A549 (cell line): ENCODE data around the gene SIDT1. TPM values are rescaled to one million over a fixed set of nuclear protein-coding genes. Genes with fewer than 3 reads are reported as not detected.

Source experiments
- ATAC-seq, 2 experiments: fragments of 200-7000 bp in 1 of 2; fragments of >200 bp in 1 of 2; cut with Nextera tagmentation in 1 of 2; cut with Tn5 transposase in 1 of 2; 3 replicates each; pipeline versions ENCODE4 v1.8.0 to v1.9.1; 2018 to 2020; ENCODE audit warnings: mild to moderate bottlenecking in 1 of 2, moderate library complexity in 1 of 2
- CTCF ChIA-PET: fragments of 300-600 bp; sonication (Branson Sonifier 250); formaldehyde crosslinking; extraction: SDS; loops from one replicate; lab custom pipeline; 2021; ENCODE audit warnings: antibody characterized with exemption, inconsistent platforms; lab: Yijun Ruan, JAX
- POLR2A ChIA-PET: fragments of 350-600 bp; formaldehyde crosslinking; extraction: SDS; loops from one replicate; lab custom pipeline; 2021; ENCODE audit warnings: antibody characterized with exemption, inconsistent platforms; lab: Yijun Ruan, JAX
- DNase-seq, 2 experiments: peaks; one replicate each; pipeline versions ENCODE4 v3.0.0 to v3.0.0-alpha.2; 2011 to 2016; ENCODE audit warnings: low read depth in 1 of 2, low spot score in 1 of 2
- FAIRE-seq: peaks from 2 replicates; lab custom pipeline; 2011; peaks lifted over from hg19 to GRCh38; lab: Jason Lieb, UNC
- H3K27ac ChIP-seq, 2 experiments: fragments of >200 bp; sonication (Bioruptor Twin); formaldehyde crosslinking; 3 replicates each; pipeline ENCODE4 v1.5.1; 2016 to 2017
- H3K4me1 ChIP-seq: fragments of >200 bp; sonication (Bioruptor Twin); formaldehyde crosslinking; 3 replicates; pipeline ENCODE4 v1.6.1; 2016
- H3K4me2 ChIP-seq: fragments of >200 bp; sonication (Bioruptor Twin); formaldehyde crosslinking; 3 replicates; pipeline ENCODE4 v1.6.1; 2016
- H3K4me3 ChIP-seq: fragments of >200 bp; sonication (Bioruptor Twin); formaldehyde crosslinking; 3 replicates; pipeline ENCODE4 v1.5.1; 2016
- H3K9me3 ChIP-seq: fragments of >200 bp; sonication (Bioruptor Twin); formaldehyde crosslinking; 3 replicates; pipeline ENCODE4 v1.6.1; 2016
- ATOH8 ChIP-seq: fragments of 250-450 bp; sonication (Bioruptor Pico); IDR thresholded peaks from 2 replicates; pipeline ENCODE4 v1.5.0; 2020; ENCODE audit warnings: low read depth, mild to moderate bottlenecking, moderate library complexity
- BCL3 ChIP-seq: fragments of >200 bp; sonication (Bioruptor Twin); formaldehyde crosslinking; IDR thresholded peaks from 3 replicates; pipeline ENCODE4 v1.6.1; 2016
- CEBPB ChIP-seq, 2 experiments: fragments of >200 bp in 1 of 2; sonication (Bioruptor Twin) in 1 of 2; formaldehyde crosslinking in 1 of 2; IDR thresholded peaks; 2 replicates each; pipeline ENCODE4 v1.6.1; 2012 to 2016
- CHD2 ChIP-seq: fragments of 150-350 bp; IDR thresholded peaks from 2 replicates; pipeline ENCODE4 v1.6.1; 2014; ENCODE audit warnings: low read length; ENCODE audit not compliant: partially characterized antibody
- CHD4 ChIP-seq: fragments of 200-600 bp; sonication (generic); IDR thresholded peaks from 2 replicates; pipeline ENCODE4 v1.6.1; 2016; ENCODE audit warnings: antibody characterized with exemption, mild to moderate bottlenecking, borderline replicate concordance
- ESRRA ChIP-seq: fragments of 150-350 bp; IDR thresholded peaks from 2 replicates; pipeline ENCODE4 v1.6.1; 2014; ENCODE audit warnings: mild to moderate bottlenecking, low read length, borderline replicate concordance
- FOSB ChIP-seq: fragments of 250-450 bp; sonication (Bioruptor Pico); IDR thresholded peaks from 2 replicates; pipeline ENCODE4 v1.5.0; 2020; ENCODE audit warnings: mild to moderate bottlenecking, moderate library complexity
- FOSL2 ChIP-seq, 2 experiments: fragments of 450-650 bp in 1 of 2; fragments of >200 bp in 1 of 2; sonication (Bioruptor Twin) in 1 of 2; formaldehyde crosslinking; IDR thresholded peaks; 2 replicates each; pipeline versions ENCODE4 v1.5.0 to v1.6.1; 2016 to 2020; ENCODE audit warnings: mild to moderate bottlenecking in 1 of 2, moderate library complexity in 1 of 2
- GATA3 ChIP-seq: IDR thresholded peaks from 2 replicates; pipeline ENCODE4 v1.6.1; 2012; ENCODE audit warnings: borderline replicate concordance
- HES2 ChIP-seq: fragments of >200 bp; sonication (Bioruptor Twin); formaldehyde crosslinking; IDR thresholded peaks from 2 replicates; pipeline ENCODE4 v1.6.1; 2016
- HMGXB4 ChIP-seq: fragments of 250-450 bp; sonication (Bioruptor Pico); IDR thresholded peaks from 2 replicates; pipeline ENCODE4 v1.5.0; 2021; ENCODE audit warnings: mild to moderate bottlenecking, moderate library complexity, borderline replicate concordance
- HOXB13 ChIP-seq: fragments of 250-450 bp; sonication (Bioruptor Pico); IDR thresholded peaks from 2 replicates; pipeline ENCODE4 v1.5.0; 2020; ENCODE audit warnings: low read depth, mild to moderate bottlenecking, moderate library complexity
- HOXB5 ChIP-seq: fragments of 250-450 bp; sonication (Bioruptor Pico); IDR thresholded peaks from 2 replicates; pipeline ENCODE4 v1.5.0; 2020; ENCODE audit warnings: mild to moderate bottlenecking, moderate library complexity
- MAZ ChIP-seq: fragments of 150-350 bp; IDR thresholded peaks from 2 replicates; pipeline ENCODE4 v1.6.1; 2014; ENCODE audit warnings: antibody characterized with exemption, low read depth, low read length, borderline replicate concordance
- MYC ChIP-seq: IDR thresholded peaks from 2 replicates; pipeline ENCODE4 v1.6.1; 2012; ENCODE audit warnings: mild to moderate bottlenecking, inconsistent platforms, low read length, improper control_type of control experiment, borderline replicate concordance
- NPAS2 ChIP-seq: fragments of 250-450 bp; sonication (Bioruptor Pico); IDR thresholded peaks from 2 replicates; pipeline ENCODE4 v1.8.0; 2022; ENCODE audit warnings: mild to moderate bottlenecking, moderate library complexity, borderline replicate concordance
- NR3C1 ChIP-seq: fragments of >200 bp; sonication (Bioruptor Twin); formaldehyde crosslinking; IDR thresholded peaks from 3 replicates; pipeline ENCODE4 v1.6.1; 2017
- PBX3 ChIP-seq: IDR thresholded peaks from 2 replicates; pipeline ENCODE4 v1.6.1; 2012
- PHF8 ChIP-seq: fragments of 200-600 bp; sonication (generic); IDR thresholded peaks from 2 replicates; pipeline ENCODE4 v1.6.1; 2016; ENCODE audit warnings: low read depth, mild to moderate bottlenecking, antibody characterized with exemption, moderate library complexity, borderline replicate concordance
- POLR2A ChIP-seq: IDR thresholded peaks from 2 replicates; pipeline ENCODE4 v1.6.1; 2012; ENCODE audit warnings: mild to moderate bottlenecking, low read length
- POLR2AphosphoS2 ChIP-seq: conservative IDR thresholded peaks from 2 replicates; pipeline ENCODE4 v1.6.1; 2012; ENCODE audit warnings: low read length, improper control_type of control experiment, inconsistent platforms
- RNF2 ChIP-seq: fragments of 200-600 bp; sonication (generic); IDR thresholded peaks from 2 replicates; pipeline ENCODE4 v1.6.1; 2016; ENCODE audit warnings: low read depth, mild to moderate bottlenecking, antibody characterized with exemption, moderate library complexity, borderline replicate concordance
- USF2 ChIP-seq: fragments of 450-650 bp; IDR thresholded peaks from 2 replicates; pipeline ENCODE4 v1.6.1; 2014; ENCODE audit warnings: antibody characterized with exemption
- ZC3H11A ChIP-seq: fragments of 450-650 bp; IDR thresholded peaks from 2 replicates; pipeline ENCODE4 v1.6.1; 2014; ENCODE audit warnings: antibody characterized with exemption, mild to moderate bottlenecking
- ZFP36 ChIP-seq: fragments of 450-650 bp; IDR thresholded peaks from 2 replicates; pipeline ENCODE4 v1.6.1; 2014; ENCODE audit warnings: borderline replicate concordance; ENCODE audit not compliant: partially characterized antibody
- ZNF302 ChIP-seq: fragments of 250-450 bp; sonication (Bioruptor Pico); IDR thresholded peaks from 2 replicates; pipeline ENCODE4 v1.9.0; 2021; ENCODE audit warnings: inconsistent platforms, mild to moderate bottlenecking, moderate library complexity
- WGBS: methylation state at CpG from one replicate; pipeline ENCODE4 v1.1.6; 2017; ENCODE audit errors: missing lambda C conversion rate; 5-methylcytosine and 5-hydroxymethylcytosine counted together
- polyA plus RNA-seq, 4 experiments: library from polyadenylated mRNA; depleted of rRNA in 3 of 4; stranded (reverse); fragments of >200 nt; fragmentation: RNase III in 1 of 4; extraction: RNeasy Plus Mini Kit Qiagen cat#74134 plus additional on column Dnase treatment in 1 of 4; gene quantifications; 2 replicates in 3 of 4; 3 replicates in 1 of 4; pipeline ENCODE4 v1.2.3, GENCODE V29; 2011 to 2017
- TF ChIP-seq, protein P1 (sequence below): IDR thresholded peaks from 2 replicates; pipeline ENCODE4 v1.6.1; 2012

SIDT1 gene
- polyA plus RNA-seq, 2 of the 4 experiments (the other 2 are of a cell fraction): 0.43 to 7.5 TPM

GRCh38 chr3:113659101-113659541 lies 126.8 kb downstream of the SIDT1 start:
- ChIA-PET CTCF (interaction anchor here (1.9 to 2.1 kb wide), 2 partner anchors 16 to 77 kb away, joined by 4 to 5 read pairs; no protein-coding TSS in a partner anchor), POLR2A (no interaction called here)
- DNase-seq (no peak), FAIRE-seq (no peak), ATAC-seq (no peak)
- Histone ChIP-seq H3K4me2 (no peak overlapping the region), H3K9me3 (no peaks in the 10 kb centered on the region), H3K4me1 (peaks cover 10% of the 10 kb centered on the region; the same call in 2 of the 3 replicates), H3K4me3 (no peak overlapping the region), H3K27ac (no peak overlapping the region)
- TF ChIP-seq BCL3: no peak
- no peak for TF ChIP-seq HOXB13 (CRISPR knock-in tag)
- TF ChIP-seq ESRRA: no peak
- no peak for TF ChIP-seq USF2
- no peak for TF ChIP-seq HES2
- no peak for TF ChIP-seq POLR2AphosphoS2
- no peak for TF ChIP-seq MAZ
- no peak for TF ChIP-seq ZFP36
- TF ChIP-seq HMGXB4: no peak
- no peak for TF ChIP-seq PBX3
- no peak for TF ChIP-seq PHF8
- WGBS: 92% methylated on average over 1 of the region's 1 CpG

DNA sequence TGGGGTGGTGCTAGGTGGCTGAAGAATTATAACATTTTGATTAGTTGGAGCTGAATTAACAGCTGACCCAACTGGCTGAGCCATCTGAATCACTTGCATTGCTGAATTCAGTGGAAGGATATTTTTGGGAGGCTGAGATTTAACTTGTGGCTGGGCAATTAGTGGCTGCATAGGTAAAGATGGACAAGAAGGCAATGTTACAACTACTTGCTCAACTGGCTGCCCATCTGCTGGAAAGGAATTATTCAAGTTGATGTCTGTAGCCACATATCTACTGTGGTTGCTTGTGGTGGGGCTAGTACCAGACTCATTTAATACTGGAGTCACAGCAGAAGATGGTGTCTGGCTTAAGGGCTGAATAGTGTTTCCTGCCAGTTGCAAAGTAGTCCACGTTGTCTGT lies 127.6 kb downstream of the SIDT1 start:
- FAIRE-seq (no peak), ATAC-seq (no peak), DNase-seq (no peak)
- CTCF ChIA-PET: interaction anchor here (1.9 kb wide), 1 partner anchor 76 kb away, joined by 5 read pairs; no protein-coding TSS in a partner anchor
- H3K4me2 ChIP-seq: no peak overlapping the region
- TF ChIP-seq, protein P1, sequence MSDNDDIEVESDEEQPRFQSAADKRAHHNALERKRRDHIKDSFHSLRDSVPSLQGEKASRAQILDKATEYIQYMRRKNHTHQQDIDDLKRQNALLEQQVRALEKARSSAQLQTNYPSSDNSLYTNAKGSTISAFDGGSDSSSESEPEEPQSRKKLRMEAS: no peak
- TF ChIP-seq MYC: no peak
- TF ChIP-seq, all 56 proteins: peak for 0
- Histone ChIP-seq H3K9me3 (no peaks in the 10 kb centered on the region), H3K27ac (no peak overlapping the region), H3K4me3 (no peak overlapping the region), H3K4me1 (peaks cover 10% of the 10 kb centered on the region; the same call in 2 of the 3 replicates)
- POLR2A ChIA-PET: no interaction called here
- WGBS: 44% methylated on average over 1 of the region's 1 CpG

- no peak for TF ChIP-seq NPAS2 (CRISPR knock-in tag)
- no peak for TF ChIP-seq ZC3H11A
- no peak for TF ChIP-seq CHD2
- TF ChIP-seq CHD4: no peak
- no peak for TF ChIP-seq RNF2
- no peak for TF ChIP-seq FOSB (CRISPR knock-in tag)
- no peak for TF ChIP-seq PHF8
- no peak for TF ChIP-seq NR3C1
- TF ChIP-seq ZNF302 (CRISPR knock-in tag): no peak
- TF ChIP-seq FOSL2 (IDR thresholded peaks at IDR 0.05): no peak
- TF ChIP-seq FOSL2 (CRISPR knock-in tag; IDR thresholded peaks at IDR 0.05): no peak
- TF ChIP-seq ATOH8 (CRISPR knock-in tag): no peak
- TF ChIP-seq GATA3: no peak
- no peak for TF ChIP-seq POLR2A
- TF ChIP-seq CEBPB (IDR thresholded peaks at IDR 0.05): no peak
- TF ChIP-seq HOXB5 (CRISPR knock-in tag): no peak
- no peak for TF ChIP-seq POLR2AphosphoS2
- no peak overlapping the region for H3K27ac ChIP-seq
- 93% methylated on average over 2 of the region's 2 CpGs for WGBS
- ChIA-PET CTCF (interaction anchor here (0.6 to 1.9 kb wide), 2 partner anchors 76 to 613 kb away, joined by 4 to 5 read pairs; no protein-coding TSS in a partner anchor), POLR2A (no interaction called here)
- no peak for ATAC-seq
- H3K4me3 ChIP-seq: no peak overlapping the region
- DNase-seq: no peak
- peaks cover 10% of the 10 kb centered on the region; the same call in 2 of the 3 replicates for H3K4me1 ChIP-seq
- H3K4me2 ChIP-seq: no peak overlapping the region
- H3K9me3 ChIP-seq: no peaks in the 10 kb centered on the region
- no peak for FAIRE-seq
These were observed 128.1 kb downstream of the SIDT1 start for GRCh38 chr3:113660458-113660857.
